Neuron (in vitro differentiated cells): ENCODE measurements around the gene KAT7.

Experiments used
- H2AFZ ChIP-seq: one replicate; pipeline ENCODE4 v1.6.1; 2013; ENCODE audit warnings: low read depth, mild to moderate bottlenecking, inconsistent platforms, low read length, moderate library complexity
- H3K27me3 ChIP-seq: one replicate; pipeline ENCODE4 v1.6.1; 2013; ENCODE audit warnings: low read length; ENCODE audit not compliant: insufficient read depth
- H3K36me3 ChIP-seq: one replicate; pipeline ENCODE4 v1.6.1; 2013; ENCODE audit warnings: low read length; ENCODE audit not compliant: insufficient read depth
- H3K4me1 ChIP-seq: one replicate; pipeline ENCODE4 v1.6.1; 2013; ENCODE audit warnings: low read length; ENCODE audit not compliant: insufficient read depth
- H3K4me3 ChIP-seq: 2 replicates; pipeline ENCODE4 v1.5.1; 2013; ENCODE audit warnings: mild to moderate bottlenecking, low read length, moderate library complexity
- H3K9me3 ChIP-seq: one replicate; pipeline ENCODE4 v1.6.1; 2013; ENCODE audit warnings: low read length

KAT7 gene

GRCh38 chr17:49880291-49881053 lies 92.0 kb downstream of the KAT7 start:
- no peaks in the 10 kb centered on the region for H3K9me3 ChIP-seq
- H3K27me3 ChIP-seq: peaks cover 50% of the 10 kb centered on the region
- no peak overlapping the region for H3K4me3 ChIP-seq
- H3K36me3 ChIP-seq: no peaks in the 10 kb centered on the region
- no peak overlapping the region for H2AFZ ChIP-seq
- peaks cover 5% of the 10 kb centered on the region for H3K4me1 ChIP-seq

- no peaks in the 10 kb centered on the region for H3K36me3 ChIP-seq
- H3K9me3 ChIP-seq: no peaks in the 10 kb centered on the region
- no peak overlapping the region for H3K4me3 ChIP-seq
- H3K4me1 ChIP-seq: peaks cover 5% of the 10 kb centered on the region
- H2AFZ ChIP-seq: no peak overlapping the region
- peaks cover 49% of the 10 kb centered on the region for H3K27me3 ChIP-seq
These were observed 92.5 kb downstream of the KAT7 start for GRCh38 chr17:49881054-49881402.

- Histone ChIP-seq H3K9me3 (no peaks in the 10 kb centered on the region), H3K4me1 (peaks cover 5% of the 10 kb centered on the region), H3K36me3 (no peaks in the 10 kb centered on the region), H3K4me3 (no peak overlapping the region), H3K27me3 (peaks cover 49% of the 10 kb centered on the region), H2AFZ (no peak overlapping the region)
These were observed 94.0 kb downstream of the KAT7 start for GRCh38 chr17:49882434-49882833.
